ENCODE measurements around the gene GPAT3. TPM values are rescaled to one million over a fixed set of nuclear protein-coding genes. Genes with fewer than 3 reads are reported as not detected.

The GPAT3 gene
- total RNA-seq, 1 donor from 2014 or later: 44.2 TPM

Other genes starting within 250 kb of the GPAT3 start
- 1.1 TPM for gene HPSE, start 201.3 kb upstream of the GPAT3 start, total RNA-seq
- gene HELQ, start 80.3 kb upstream of the GPAT3 start, total RNA-seq: 14.0 TPM
- gene MRPS18C, start 80.0 kb upstream of the GPAT3 start, total RNA-seq: 65.7 TPM
- 5.6 TPM for gene ABRAXAS1, start 51.0 kb upstream of the GPAT3 start, total RNA-seq